ENCODE results near the gene HES1.

Gene HES1

DNA sequence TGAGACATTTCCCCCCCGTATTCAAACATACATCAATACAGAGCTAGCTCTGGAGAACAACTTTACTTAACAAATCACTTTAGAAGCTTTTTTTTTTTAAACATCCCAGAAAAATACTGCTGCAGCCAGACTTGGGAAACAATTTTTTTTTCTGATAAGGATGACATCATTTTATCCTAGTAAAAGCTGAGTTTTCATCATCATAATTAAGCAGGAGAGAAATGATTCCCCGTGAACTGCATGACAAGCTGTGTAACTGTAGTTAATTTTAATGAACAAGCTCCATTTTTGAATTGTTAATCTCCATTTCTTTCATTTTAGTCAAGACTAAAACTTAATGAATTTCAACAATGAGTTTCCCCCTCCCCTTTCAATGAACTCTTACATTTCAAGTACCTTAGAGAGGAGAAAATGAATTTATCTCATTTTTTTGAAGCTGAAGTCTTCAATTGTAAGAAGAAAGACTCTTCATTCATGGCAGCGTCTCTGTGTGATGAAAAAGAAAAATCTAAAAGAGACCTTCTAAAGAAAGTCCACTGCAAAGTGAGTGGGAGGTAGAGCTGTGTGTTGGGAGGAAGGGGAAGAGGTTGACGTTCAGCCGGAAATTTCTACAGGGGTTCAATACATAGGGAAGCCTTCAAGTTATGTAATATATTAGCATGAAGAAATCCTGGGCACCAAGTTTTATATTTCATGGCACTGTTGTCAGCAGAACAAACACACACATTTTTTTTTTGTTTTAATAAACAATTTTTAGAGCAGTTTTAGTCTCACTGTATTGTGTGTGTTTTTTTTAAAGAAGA lies 31.7 kb downstream of the HES1 start:
- no peak for DNase-seq (ENCODE audit: low spot score)

DNA sequence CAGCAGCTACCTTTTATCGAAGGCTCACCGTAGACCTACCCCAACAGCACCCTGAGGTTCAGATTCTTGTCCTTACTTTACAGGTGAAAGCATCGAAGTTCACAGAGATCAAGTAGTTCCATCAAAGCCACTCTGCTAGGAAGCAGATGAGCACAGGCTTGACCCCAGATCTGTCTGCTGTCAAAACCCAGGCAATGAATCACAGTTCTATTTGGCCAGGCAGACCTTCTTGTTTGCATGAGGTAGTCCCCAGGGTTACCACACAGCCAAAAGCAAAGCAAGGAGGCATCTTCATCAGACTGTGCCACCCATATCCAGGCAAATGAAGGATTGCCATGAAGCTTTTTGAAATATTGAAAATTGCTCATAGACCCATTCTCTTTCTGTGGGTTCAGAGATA lies 33.0 kb downstream of the HES1 start:
- DNase-seq (ENCODE audit: low spot score), result no peak

DNA sequence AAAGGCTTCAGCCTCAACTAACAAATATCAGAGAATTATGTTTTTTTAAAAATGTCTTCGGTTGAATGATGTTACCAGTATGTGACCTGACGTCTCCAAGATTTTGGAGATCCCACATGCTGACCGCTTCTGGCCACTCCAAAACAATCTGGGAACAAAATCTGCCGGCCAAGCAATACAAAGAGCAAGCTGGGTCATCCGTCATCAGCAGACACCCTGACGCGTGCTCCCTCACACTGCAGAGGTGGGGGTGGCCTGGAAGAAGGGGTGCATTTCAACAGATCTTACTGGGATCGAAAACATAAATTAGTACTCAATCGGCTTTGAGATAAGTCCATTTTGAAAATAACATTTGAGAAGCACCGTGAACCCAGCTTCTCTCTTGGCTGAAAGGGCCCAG lies 33.6 kb downstream of the HES1 start:
- DNase-seq (ENCODE audit: low spot score), result no peak

DNA sequence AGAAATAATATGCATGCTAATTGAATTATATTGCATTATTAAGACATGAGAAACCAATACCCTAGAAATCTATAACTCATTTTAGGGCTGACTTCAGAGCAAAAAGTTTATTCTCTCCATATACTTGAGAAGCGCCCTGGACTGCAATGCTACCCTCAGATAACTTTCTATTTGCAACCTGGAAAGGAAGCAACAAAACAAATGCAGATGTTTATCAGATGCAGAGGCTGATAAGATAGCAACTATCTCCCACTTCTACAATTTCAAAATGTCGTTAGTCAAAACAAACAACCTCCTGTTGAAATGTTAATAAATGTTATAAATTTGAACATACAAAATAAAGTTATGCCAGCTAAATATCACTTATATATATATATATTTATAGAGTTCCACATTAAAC lies 34.8 kb downstream of the HES1 start:
- DNase-seq (ENCODE audit: low spot score), result no peak

DNA sequence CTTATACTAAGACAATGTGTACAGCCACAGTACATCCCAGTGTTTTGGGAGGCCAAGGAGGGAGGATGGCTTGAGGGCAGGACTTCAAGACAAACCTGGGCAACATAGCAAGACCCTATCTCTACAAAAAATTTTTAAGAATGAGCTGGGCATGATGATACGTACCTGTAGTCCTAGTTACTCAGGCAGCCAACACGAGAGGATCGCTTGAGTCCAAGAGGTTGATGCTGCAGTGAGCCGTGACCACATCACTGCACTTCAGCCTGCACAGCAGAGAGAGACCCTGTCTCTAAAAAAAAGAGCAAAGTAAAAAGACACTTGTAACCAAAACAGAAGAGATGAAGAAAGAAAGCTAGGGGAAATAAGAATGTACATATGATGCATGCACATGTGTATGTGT lies 38.5 kb downstream of the HES1 start:
- DNase-seq (ENCODE audit: low spot score), result no peak

DNA sequence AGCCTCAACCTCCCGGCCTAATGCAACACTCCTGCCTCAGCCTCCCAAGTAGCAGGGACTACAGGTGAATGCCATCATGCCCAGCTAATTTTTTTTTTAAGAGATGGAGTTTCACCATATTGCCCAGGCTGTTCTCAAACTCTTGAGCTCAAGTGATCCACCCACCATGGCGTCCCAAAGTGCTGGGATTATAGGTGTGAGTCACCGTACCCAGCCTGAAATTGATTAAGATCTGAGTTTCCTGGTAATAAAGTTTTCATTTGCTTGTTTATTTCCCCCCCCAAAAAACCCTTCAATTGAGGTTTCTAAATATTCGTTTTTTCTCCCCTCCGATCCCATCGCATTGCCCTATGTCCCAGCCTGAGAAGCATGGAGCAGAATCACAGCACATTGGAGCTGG lies 39.0 kb downstream of the HES1 start:
- no peak for DNase-seq (ENCODE audit: low spot score)

DNA sequence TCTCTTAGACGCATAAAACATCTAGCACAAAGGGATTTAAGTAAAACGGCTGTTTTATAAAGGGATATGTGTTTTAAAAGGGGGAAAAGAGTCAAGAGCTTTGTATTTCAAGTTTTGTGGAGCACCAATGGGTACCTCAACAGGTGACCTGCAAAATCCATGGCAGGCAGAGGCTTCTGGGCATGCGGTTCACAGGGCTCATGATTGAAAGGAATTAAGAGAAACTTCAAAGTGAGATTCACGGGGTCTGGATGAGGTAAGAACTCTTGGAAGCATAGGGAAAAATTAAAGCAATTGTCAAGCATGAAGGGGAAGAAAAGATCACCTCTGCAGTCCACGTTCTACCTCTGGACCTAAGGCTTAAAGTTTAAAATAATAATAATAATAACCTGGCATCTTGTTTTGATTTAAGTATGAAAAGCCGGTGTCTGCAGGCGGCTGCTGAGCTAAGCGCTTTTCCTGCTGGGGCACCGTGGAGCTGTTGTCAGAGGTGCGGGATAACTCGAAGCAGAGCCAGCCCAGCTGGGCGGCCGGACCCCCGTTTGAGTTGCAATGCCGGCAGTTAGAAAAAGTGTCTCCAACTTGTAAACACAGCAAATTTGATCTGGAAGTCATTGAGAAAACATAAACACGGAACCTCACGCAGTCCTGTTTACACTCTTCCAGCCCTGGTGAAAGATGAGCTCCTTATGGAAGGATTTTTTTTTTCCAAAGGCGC lies 40.5 kb downstream of the HES1 start:
- DNase-seq (ENCODE audit: low spot score), result no peak

DNA sequence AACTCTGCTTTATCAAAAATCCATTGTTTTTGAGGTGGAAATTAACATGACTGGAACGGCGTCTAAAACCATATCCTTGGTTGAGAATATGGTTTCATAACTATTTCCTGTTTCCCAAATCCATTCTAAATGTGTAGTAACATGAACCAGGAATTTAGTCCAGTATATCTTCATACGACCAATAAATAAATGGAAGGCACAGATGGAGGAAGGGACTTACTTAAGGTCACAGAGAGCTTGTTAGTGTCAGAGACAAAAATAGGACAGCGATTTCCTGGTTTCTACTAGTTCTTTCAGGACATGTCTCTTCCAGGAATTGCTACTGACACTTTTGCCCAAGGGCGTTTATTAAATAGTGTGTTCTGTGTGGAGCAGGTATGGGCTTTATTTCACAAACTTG lies 41.2 kb downstream of the HES1 start:
- no peak for DNase-seq (ENCODE audit: low spot score)

DNA sequence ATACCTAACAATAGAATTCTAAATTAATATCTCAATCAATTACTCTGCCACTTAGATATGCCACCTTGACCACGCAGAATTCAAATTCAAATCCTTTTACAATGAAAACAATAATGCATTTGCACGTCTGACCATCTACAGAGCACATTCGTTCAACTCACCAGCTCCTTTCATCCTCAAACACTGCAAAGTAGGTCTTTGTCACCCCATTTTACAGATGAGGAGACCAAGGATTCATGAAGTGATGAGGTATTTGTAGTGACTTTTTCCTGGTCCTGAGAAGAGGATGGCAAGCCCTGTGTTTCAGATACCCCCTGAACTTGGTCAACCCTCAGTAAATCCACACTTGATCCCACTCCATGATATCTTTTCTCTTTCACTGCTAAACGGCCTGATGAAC lies 42.2 kb downstream of the HES1 start:
- DNase-seq (ENCODE audit: low spot score), result no peak

DNA sequence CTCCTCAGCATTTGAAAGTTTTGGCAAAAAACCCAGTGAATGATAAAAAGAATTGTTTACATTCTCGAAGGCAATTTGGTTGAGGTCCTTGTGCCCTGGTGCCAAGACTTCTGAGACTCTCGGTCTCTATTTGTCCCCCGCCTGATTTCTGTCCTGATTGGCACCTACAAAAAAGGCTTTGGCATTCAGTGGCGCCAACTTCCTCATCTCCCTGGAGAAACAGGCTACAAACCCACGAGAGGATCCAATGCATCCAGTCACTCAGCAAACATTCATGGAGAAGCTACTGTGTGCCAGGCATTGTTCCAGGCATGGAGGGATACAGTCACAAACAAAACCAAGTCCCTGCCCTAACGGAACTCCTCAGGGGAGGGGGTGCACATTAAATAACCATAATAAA lies 42.7 kb downstream of the HES1 start:
- no peak for DNase-seq (ENCODE audit: low spot score)

DNA sequence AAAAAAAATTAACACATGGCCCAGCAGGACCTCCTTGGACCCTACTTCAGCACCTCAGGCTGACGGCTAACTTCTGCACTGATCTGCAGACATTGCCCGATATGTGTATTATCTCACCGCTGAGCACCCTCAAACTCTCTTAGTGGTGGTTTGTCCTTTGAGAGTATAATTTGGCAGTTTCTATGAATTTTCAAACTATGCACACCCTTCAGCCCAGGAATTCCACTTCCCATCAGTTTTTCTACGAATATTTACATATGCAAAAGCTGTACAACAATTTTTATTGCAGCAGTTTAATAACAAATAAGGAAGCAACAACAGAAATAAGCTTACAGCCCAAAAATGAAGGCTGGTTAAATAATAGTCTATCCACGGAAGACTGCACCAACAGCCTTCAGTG lies 44.6 kb downstream of the HES1 start:
- no peak for DNase-seq (ENCODE audit: low spot score)

DNA sequence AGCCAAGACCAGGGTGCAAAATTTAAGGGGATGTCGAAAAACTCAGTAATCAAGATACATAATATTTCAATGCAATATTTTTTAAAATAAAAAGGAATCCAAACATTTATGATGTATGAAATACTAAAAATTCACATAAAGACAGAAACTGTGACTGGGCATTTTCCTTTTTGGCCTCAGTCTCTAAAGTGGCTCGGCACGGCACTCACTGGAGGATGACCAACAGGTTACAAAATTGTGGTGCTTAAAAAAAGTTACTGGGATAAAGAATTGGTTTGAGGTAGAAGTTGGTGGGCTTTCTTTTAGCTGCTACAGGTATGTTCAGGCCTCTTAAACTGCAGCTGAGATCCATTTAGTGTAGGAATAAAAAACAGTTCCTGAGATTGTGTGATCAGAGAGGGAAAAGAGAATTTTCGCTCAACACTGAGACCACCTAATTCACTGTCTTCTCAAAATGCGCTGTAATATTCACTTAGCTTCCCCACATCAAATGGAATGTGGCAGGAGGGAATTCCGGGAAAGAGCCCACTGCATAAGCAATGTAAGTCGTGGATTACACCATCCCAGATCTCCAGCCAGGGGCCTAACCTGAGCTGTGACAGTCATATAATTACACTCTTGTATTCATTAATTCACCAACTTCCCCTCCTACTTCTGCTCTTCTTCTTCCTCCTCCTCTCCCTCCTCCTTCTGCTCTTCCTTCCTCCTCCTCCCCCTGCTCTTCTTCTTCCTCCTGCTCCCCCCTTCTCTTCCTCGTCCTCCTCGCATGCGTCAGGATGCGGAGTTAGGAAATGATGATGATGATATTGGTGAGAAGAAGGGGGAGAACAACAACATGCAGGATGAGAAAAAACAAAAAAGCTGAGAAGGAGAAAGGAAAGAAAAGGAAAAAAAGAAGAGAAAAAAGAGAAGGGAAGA lies 45.9 kb downstream of the HES1 start:
- DNase-seq (ENCODE audit: low spot score), result no peak

DNA sequence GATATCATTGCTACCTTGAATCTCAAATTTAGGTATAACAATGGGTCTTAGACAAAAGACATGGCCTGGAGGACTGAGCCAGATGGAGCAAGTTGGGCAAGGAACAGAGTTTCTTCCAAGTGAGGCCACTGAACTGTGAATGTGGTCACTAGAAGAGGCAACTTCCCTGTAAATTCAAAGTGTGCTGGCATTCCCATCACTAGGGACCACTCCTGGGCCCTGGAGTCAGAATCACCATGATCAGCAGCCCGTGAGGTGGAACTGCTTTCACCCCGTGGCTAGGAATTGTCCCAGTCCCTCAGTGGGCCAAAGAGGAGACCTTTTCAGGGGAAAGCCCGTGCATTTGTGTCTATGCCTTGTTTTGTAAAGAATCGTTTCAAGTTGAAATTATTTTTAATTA lies 47.3 kb downstream of the HES1 start:
- no peak for DNase-seq (ENCODE audit: low spot score)

DNA sequence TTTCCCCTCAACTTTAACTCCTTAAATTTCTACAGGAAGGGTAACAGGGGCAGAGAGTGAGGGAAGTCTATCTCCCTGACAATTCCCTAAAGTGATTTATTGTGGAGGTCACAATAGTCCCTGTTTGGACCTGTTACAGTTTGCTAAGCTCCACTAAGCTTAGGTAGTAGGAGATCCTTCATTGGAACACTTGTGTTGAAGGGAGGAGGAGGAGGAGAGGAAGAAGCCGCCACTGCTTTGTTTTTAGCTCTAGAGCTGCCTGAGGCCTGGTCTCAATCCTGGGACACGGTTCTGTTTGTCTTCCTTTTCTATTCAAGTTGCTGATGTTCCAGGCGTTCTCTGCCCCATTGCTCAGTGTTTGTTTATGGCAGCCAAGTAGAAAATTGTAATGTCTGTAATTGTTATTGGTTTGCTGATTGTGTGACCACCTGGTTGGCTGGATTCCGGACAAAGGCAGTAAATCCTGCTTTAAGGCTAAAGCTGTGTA lies 48.4 kb downstream of the HES1 start:
- DNase-seq (ENCODE audit: low spot score), result no peak

DNA sequence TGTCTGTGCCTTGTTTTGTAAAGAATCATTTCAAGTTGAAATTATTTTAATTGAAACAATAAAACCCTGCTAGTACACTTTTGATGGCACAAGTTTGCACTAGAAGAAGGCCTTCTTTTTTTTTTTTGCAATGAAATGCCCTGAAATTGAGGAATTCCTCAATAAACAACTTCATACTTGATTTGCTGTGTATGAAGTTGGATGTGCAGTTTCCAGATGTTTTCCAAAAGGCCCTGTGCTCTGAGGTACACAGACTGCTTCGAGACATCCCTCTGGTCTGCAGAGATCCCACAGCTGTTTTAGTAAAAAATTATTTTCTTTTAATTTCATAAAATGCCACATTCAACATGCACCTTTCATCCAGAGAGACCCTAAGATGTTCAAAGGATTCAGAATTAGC lies 48.9 kb downstream of the HES1 start:
- no peak for DNase-seq (ENCODE audit: low spot score)

DNA sequence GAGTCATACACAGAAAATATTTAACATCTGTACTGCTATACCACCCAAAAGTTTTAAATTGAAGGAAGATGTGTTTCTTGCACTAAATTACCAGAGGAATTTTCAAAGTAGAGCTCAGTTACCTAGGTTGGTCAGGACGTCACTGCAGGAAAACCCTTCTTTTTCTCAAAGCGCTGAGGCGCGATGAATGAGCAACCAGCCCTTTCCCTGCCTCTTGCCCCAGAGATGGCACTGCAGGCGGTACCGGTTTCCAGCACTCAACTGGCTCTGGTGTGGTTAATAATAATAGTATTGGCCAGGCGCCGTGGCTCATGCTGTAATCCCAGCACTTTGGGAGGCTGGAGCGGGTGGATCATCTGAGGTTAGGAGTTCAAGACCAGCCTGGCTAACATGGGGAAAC lies 49.3 kb downstream of the HES1 start:
- no peak for DNase-seq (ENCODE audit: low spot score)

DNA sequence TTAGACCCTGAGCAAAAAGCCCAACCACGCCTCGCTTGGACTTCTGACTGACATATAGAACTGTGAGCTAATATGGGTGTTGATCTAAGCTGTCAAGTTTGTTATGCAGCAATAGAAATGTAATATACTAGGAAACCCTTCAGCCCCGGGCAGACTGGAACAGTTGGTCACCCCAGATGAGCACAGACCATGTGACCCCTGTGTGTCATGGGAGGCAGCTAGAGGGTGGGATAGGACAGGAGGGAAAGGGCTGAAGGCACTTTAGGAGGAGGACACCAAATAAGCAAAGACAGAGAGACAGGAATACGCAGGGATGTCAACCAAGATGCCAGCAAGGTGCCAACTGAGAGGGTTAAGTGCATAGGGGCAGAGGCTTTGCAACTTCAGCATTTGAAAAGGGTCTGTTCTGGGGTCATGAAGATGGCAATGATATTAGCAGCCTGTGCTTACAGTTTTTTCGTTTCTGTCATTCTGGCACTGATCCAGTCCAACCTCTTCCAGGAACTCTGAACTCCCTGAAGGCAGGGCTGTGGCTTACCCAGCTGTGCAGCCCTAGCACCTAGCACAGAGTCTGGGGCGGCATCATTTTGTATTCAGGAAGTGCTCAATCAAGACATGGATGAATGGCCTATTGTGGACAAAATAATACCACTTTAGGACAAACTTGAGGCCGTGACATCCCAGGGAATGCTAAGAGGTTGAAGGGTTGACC lies 51.4 kb downstream of the HES1 start:
- no peak for DNase-seq (ENCODE audit: low spot score)
